ENCODE data around the gene SNAI1. TPM values are rescaled to one million over a fixed set of nuclear protein-coding genes. Genes with fewer than 3 reads are reported as not detected.

SNAI1 gene
- total RNA-seq, 1 donor from 2014 or later, result 3.9 TPM

- no peak for DNase-seq
- TF ChIP-seq, protein P1, sequence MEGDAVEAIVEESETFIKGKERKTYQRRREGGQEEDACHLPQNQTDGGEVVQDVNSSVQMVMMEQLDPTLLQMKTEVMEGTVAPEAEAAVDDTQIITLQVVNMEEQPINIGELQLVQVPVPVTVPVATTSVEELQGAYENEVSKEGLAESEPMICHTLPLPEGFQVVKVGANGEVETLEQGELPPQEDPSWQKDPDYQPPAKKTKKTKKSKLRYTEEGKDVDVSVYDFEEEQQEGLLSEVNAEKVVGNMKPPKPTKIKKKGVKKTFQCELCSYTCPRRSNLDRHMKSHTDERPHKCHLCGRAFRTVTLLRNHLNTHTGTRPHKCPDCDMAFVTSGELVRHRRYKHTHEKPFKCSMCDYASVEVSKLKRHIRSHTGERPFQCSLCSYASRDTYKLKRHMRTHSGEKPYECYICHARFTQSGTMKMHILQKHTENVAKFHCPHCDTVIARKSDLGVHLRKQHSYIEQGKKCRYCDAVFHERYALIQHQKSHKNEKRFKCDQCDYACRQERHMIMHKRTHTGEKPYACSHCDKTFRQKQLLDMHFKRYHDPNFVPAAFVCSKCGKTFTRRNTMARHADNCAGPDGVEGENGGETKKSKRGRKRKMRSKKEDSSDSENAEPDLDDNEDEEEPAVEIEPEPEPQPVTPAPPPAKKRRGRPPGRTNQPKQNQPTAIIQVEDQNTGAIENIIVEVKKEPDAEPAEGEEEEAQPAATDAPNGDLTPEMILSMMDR (IDR thresholded peaks at IDR 0.05; ENCODE audit: partially characterized antibody, unreplicated experiment), result no peak
- Mint-ChIP-seq H3K4me1 (ENCODE audit: low read depth, unreplicated experiment) (peaks cover 27% of the 10 kb centered on the region), H3K9me3 (ENCODE audit: unreplicated experiment) (peaks cover 5% of the 10 kb centered on the region), H3K36me3 (ENCODE audit: unreplicated experiment) (no peaks in the 10 kb centered on the region), H3K27me3 (ENCODE audit: unreplicated experiment) (peaks cover 2% of the 10 kb centered on the region), H3K27ac (ENCODE audit: unreplicated experiment) (peak overlapping the region; percentile 81), H3K4me3 (ENCODE audit: unreplicated experiment) (peak overlapping the region; percentile 98)
Measured at GRCh38 chr20:49938173-49939163, 44.3 kb upstream of the SNAI1 start.

DNA sequence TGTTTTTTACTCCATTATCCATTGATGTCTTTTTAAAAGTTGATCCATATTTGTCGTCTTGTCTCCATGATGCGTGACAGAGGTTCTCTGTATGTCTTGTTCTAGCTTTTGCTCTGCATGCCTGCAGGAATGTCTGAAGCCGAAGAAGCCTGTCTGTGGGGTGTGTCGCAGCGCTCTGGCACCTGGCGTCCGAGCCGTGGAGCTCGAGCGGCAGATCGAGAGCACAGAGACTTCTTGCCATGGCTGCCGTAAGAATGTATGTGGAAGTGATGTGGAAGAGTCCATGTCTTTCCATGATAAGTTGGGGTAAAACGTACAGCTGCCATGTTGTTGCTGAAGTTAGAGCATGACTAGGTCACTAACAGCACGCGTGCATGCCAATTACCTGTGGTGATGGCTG is 41.3 kb upstream of the SNAI1 start:
- H3K27ac Mint-ChIP-seq (ENCODE audit: unreplicated experiment), result no peak overlapping the region
- no peaks in the 10 kb centered on the region for H3K36me3 Mint-ChIP-seq (ENCODE audit: unreplicated experiment)
- no peak overlapping the region for H3K4me3 Mint-ChIP-seq (ENCODE audit: unreplicated experiment)
- TF ChIP-seq, protein P1 (IDR thresholded peaks at IDR 0.05; ENCODE audit: partially characterized antibody, unreplicated experiment), result no peak
- no peaks in the 10 kb centered on the region for H3K9me3 Mint-ChIP-seq (ENCODE audit: unreplicated experiment)
- H3K27me3 Mint-ChIP-seq (ENCODE audit: unreplicated experiment), result peaks cover 2% of the 10 kb centered on the region
- peaks cover 17% of the 10 kb centered on the region for H3K4me1 Mint-ChIP-seq (ENCODE audit: low read depth, unreplicated experiment)
- no peak for DNase-seq

DNA sequence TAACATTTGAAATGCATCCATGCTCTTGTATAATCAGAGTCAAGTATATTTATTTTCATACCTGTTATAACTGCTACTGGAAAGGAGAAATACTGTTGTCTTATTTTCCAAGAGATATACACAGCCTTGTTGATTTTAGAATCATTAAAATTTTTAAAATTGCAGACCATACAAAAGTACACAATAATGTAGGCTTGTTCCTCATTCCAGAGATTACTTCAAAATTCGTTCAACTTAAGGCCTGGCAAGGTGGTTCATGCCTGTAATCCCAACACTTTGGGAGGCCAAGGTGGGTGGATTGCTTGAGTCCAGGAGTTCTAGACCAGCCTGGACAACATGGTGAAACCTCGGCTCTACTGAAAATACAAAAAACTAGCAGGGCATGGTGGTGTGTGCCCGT is 40.5 kb upstream of the SNAI1 start:
- no peaks in the 10 kb centered on the region for H3K9me3 Mint-ChIP-seq (ENCODE audit: unreplicated experiment)
- H3K4me1 Mint-ChIP-seq (ENCODE audit: low read depth, unreplicated experiment), result peaks cover 17% of the 10 kb centered on the region
- H3K36me3 Mint-ChIP-seq (ENCODE audit: unreplicated experiment), result no peaks in the 10 kb centered on the region
- TF ChIP-seq, protein P1 (IDR thresholded peaks at IDR 0.05; ENCODE audit: partially characterized antibody, unreplicated experiment), result no peak
- no peak overlapping the region for H3K27ac Mint-ChIP-seq (ENCODE audit: unreplicated experiment)
- H3K27me3 Mint-ChIP-seq (ENCODE audit: unreplicated experiment), result no peaks in the 10 kb centered on the region
- no peak overlapping the region for H3K4me3 Mint-ChIP-seq (ENCODE audit: unreplicated experiment)
- DNase-seq, result no peak

DNA sequence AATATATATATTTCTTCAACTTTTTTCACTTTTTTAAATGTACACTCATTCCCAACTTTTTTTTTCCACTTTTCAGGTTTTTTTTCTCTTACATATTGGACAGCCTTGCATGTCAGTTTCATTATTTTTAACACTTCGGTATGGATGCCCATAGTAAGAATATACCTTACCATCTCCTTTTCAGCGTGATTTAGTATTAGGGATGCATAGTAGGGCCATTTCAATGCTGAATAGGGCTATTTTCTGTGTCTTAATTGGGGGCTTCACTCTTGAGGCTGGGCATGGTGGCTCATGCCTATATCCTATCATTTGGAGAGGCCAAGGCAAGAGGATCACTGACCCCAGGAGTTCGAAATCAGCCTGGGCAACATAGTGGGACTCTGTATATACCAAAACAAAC is 39.8 kb upstream of the SNAI1 start:
- Mint-ChIP-seq H3K4me1 (ENCODE audit: low read depth, unreplicated experiment) (peaks cover 13% of the 10 kb centered on the region), H3K4me3 (ENCODE audit: unreplicated experiment) (no peak overlapping the region), H3K27me3 (ENCODE audit: unreplicated experiment) (peaks cover under 1% of the 10 kb centered on the region), H3K9me3 (ENCODE audit: unreplicated experiment) (no peaks in the 10 kb centered on the region), H3K36me3 (ENCODE audit: unreplicated experiment) (no peaks in the 10 kb centered on the region), H3K27ac (ENCODE audit: unreplicated experiment) (no peak overlapping the region)
- DNase-seq, result no peak
- TF ChIP-seq, protein P1 (IDR thresholded peaks at IDR 0.05; ENCODE audit: partially characterized antibody, unreplicated experiment), result no peak

DNA sequence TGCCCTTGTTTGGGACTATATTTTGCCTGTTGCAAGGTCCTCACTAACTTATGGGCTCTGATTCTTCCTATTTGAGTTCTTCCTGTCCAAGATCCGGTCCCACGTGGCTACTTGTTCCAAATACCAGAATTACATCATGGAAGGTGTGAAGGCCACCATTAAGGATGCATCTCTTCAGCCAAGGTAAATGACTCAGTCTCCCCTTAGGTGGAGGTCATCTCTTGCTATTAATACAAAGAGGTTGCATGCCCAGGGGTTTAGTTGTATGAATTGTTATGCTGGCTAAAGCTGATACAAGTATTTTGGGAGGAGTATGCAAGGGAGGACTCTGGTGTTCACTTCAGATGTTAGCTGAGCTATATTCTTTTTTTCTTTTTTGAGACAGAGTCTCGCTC is 37.5 kb upstream of the SNAI1 start:
- no peak overlapping the region for H3K4me3 Mint-ChIP-seq (ENCODE audit: unreplicated experiment)
- no peak for DNase-seq
- H3K9me3 Mint-ChIP-seq (ENCODE audit: unreplicated experiment), result no peaks in the 10 kb centered on the region
- H3K27ac Mint-ChIP-seq (ENCODE audit: unreplicated experiment), result no peak overlapping the region
- peaks cover 2% of the 10 kb centered on the region for H3K27me3 Mint-ChIP-seq (ENCODE audit: unreplicated experiment)
- H3K36me3 Mint-ChIP-seq (ENCODE audit: unreplicated experiment), result no peaks in the 10 kb centered on the region
- TF ChIP-seq, protein P1 (IDR thresholded peaks at IDR 0.05; ENCODE audit: partially characterized antibody, unreplicated experiment), result no peak
- no peaks in the 10 kb centered on the region for H3K4me1 Mint-ChIP-seq (ENCODE audit: low read depth, unreplicated experiment)

Data from glutamatergic neuron (in vitro differentiated cells).